ENCODE data around the gene FKBP1C.
"Not testable (repeated sequence)": the region's sequence is repeated elsewhere in the genome, so short reads cannot be mapped to it uniquely, and the experiment has no call there.

The FKBP1C gene

GRCh38 chr6:63211343-63211742, at the start of gene FKBP1C:
Gene FKBP1C, plus strand, starts transcription at chr6:63211469.
- DNase-seq: not testable (repeated sequence)

DNA sequence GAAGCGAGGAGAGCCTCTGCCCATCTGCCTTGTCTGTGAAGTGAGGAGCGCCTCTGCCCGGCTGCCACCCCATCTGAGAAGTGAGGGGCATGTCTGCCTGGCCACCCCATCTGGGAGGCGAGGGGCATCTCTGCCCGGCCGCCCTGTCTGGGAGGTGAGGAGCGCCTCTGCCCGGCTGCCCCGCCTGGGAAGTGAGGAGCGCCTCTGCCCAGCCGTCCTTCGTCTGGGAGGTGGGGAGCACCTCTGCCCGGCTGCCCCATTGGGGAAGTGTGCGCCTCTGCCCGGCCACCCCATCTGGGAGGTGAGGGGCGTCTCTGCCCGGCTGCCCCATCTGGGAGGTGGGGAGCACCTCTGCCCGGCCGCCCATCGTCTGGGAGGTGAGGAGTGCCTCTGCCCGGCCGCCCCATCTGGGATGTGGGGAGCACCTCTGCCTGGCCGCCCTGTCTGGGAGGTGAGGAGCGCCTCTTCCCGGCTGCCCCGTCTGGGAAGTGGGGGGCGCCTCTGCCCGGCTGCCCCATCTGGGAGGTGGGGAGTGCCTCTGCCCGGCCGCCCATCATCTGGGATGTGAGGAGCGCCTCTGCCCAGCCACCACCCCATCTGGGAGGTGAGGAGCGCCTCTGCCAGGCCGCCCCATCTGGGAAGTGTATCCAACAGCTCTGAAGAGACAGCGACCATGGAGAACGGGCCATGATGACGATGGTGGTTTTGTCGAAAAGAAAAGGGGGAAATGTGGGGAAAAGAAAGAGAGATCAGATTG, 47.0 kb upstream of the FKBP1C start:
- DNase-seq: not testable (repeated sequence)

- no peak for DNase-seq
Measured at GRCh38 chr6:63174173-63174572, 37.1 kb upstream of the FKBP1C start.

DNA sequence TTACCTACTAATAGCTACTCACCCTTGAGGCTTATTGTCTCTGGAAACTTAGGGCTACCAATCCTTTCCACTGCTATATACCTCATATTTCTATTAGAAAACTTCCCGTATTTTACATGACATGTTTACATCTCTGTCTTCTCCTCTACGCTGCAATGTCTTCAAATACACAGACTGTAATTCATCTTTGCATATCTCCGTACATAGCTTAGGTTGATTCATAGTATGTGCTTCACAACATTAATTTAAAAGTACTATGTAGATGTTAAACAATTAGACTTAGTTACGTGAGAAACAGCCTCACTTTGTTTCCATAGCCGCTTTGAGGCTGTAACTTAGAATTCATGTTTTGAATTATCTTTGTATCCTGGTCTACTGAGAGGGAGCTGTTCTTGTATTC, 35.1 kb upstream of the FKBP1C start:
- DNase-seq: no peak

- no peak for DNase-seq
Measured at GRCh38 chr6:63180367-63180766, 30.9 kb upstream of the FKBP1C start.

DNA sequence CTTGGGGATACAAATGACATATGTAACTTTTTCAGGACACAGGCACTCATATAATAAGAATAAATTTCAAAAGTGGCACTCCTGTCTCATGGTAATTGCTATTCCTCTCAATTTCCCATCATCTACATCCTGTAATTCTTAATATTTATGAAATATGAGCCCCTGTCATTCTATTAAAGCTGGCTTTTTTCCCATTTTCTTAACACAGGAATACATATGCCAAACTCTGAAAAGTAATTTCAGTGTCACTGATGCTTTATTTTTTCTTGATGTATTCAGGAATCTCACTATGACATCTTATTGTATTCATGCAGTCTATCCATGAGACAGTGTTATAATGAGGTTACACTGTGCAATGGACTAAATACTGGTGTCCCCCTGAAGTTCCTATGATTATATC, 24.3 kb upstream of the FKBP1C start:
- no peak for DNase-seq

DNA sequence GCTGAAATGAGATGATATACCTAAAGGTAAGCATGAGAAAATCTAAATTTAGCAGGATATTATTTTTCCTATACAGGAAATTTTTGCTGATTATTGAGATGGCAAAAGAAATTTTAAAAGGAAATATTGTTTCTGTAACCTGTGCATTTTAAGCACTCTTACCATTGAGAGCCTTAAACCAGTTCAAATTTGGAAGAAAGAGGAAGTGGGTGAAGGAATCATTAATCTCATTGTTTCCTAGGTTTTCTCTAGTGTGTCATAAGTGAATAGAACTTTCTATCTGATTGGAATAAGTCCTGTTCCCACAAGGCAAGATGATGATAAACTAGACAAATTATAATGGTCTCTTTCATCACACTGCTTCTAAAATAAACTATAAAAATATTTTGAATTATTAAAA, 22.4 kb upstream of the FKBP1C start:
- no peak for DNase-seq

GRCh38 chr6:63193324-63193723, 17.9 kb upstream of the FKBP1C start:
- DNase-seq: no peak

GRCh38 chr6:63197741-63198140, 13.5 kb upstream of the FKBP1C start:
- no peak for DNase-seq

- DNase-seq: no peak
Measured at GRCh38 chr6:63213325-63213724, 2.1 kb downstream of the FKBP1C start.

DNA sequence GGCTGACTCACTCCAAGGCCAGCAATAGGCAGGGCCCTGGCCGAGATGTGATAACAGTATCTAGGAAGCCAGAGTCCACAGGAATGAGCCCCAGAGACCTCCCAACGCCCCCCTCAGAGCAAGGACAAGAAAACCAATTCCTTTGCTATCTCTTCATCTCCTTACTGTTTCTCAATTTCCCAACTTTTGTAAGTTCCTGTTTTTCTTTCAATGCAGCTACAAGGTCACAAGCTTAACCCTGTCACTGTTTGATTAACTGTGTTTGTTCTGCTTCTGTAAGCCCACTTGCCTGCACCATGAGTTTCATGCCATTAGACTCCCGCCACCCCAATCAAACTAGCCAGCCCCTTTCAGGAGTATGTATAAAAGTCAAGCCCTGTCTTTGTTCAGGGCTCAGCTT, 3.5 kb downstream of the FKBP1C start:
- DNase-seq: no peak

GRCh38 chr6:63224179-63224578, 12.9 kb downstream of the FKBP1C start:
- no peak for DNase-seq

- DNase-seq: not testable (repeated sequence)
Measured at GRCh38 chr6:63225987-63226386, 14.7 kb downstream of the FKBP1C start.

DNA sequence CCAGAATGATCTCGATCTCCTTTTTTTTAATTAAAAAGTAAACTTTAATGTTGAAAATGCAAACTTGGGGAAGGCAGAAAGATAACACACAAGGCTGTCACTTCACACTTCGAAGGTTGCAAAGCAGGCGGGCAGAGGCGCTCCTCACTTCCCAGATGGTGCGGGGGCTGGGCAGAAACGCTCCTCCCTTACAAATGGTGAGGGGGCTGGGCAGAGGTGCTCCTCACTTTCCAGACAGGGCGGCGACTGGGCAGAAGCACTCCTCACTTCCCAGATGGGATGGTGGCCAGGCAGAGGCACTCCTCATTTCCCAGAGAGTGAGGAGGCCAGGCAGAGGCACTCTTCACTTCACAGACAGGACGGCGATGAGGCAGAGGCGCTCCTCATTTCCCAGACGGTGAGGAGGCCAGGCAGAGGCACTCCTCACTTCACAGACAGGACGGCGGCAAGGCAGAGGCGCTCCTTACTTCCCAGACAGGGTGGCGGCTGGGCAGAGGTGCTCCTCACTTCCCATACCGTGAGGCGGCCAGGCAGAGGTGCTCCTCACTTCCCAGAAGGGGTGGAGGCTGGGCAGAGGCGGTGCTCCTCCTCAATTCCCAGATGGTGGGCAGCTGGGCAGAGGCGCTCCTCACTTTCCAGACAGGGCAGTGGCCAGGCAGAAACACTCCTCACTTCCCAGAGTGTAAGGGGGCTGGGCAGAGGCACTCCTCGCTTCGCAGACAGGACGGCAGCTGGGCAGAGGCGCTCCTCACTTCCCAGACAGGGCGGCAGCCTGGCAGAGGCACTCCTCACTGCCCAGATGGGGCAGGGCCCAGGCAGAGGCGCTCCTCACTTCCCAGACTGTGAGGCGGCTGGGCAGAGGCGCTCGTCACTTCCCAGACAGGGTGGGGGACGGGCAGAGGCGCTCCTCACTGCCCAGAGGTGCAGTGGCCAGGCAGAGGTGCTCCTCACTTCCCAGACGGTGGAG, 16.9 kb downstream of the FKBP1C start:
- DNase-seq: not testable (repeated sequence)

DNA sequence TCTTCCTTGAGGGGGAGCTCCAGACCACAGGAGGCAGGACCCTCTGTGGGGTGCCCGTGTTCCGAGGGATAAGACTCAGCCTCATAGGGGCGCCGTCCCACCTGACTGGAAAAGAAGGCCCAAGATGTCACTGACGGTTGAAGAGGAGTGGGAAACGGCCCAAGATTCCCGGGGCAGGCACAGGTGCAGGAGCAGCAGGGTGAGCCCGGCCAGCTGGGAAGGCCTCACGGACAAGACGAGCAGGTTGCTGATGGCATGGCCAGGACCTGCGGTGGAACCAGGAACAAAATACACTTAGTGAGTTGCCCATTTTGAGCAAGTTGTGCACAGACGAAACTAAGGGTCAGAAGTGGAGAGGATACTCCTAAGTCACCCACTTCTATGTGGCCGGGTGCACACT, 18.8 kb downstream of the FKBP1C start:
- DNase-seq: not testable (repeated sequence)

DNA sequence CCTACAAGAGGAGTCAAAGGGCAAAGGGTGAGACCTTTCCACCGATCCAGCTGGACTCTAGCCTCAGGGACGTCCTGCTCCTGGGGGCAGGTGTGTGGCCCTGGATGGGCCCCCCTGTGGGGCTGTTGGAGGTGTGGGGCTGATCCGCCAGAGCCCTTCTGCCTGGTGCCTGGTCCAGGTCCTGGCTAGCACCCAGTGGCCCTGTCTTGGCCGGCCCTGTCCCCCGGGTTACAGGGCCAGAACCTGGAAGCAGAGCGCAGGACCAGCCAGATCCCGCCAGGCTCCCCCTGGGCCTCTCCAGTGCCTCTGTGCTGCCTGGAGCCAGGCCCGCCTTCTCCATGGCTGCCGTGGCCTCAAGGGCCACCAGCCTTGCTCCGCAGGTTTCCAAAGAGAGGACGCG, 19.2 kb downstream of the FKBP1C start:
- DNase-seq: not testable (repeated sequence)

DNA sequence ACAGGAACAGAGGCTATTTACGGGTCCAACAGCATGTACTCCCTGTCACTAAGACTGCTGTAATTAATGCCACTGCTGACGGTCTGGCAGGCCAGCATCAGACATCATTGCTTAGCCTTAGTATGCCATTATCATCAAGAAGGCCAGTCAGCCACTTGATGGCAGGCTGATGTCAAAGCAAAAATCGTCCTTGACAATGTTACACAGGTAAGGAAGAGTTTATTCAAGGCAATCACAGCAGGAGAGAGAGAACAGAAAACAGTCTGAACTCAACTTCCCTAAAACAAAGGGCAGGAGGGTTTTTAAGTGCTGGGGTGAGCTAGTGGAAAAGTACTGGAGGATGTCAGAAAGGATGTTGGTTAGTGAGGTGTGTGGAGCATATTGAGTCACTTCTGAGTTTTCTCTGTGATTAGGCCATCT, 25.1 kb downstream of the FKBP1C start:
- DNase-seq: no peak

- DNase-seq: no peak
Measured at GRCh38 chr6:63245420-63245819, 34.2 kb downstream of the FKBP1C start.

GRCh38 chr6:63245909-63246308, 34.6 kb downstream of the FKBP1C start:
- DNase-seq: no peak

GRCh38 chr6:63246581-63246980, 35.3 kb downstream of the FKBP1C start:
- no peak for DNase-seq

DNA sequence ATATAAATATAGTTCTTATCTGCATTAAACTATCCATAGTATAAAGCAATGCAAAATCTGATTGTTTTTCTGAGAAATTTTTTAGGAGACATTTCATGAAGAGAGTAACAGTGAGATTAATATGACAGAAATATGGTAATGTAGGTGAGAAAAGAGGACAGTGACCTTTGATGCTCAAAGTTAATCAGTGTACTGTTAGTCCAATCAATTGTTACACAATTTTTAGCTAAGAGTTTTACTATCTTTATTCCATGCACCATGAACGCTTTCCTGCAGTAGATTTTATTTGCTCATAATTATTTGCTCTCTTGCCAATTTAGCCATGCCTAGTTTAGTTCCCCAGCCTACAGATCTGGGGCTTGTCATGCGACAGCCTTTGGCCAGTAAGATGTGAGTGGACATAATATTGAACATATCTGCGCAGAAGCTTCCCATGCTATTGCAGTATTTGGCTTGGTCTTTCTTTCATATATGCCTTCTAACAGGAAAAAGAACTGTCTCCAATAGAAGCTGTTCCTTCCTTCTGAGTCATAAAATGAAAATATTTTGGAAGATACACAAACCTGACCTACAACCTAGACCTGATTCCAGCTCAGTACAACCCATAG, 38.7 kb downstream of the FKBP1C start:
- DNase-seq: no peak

DNA sequence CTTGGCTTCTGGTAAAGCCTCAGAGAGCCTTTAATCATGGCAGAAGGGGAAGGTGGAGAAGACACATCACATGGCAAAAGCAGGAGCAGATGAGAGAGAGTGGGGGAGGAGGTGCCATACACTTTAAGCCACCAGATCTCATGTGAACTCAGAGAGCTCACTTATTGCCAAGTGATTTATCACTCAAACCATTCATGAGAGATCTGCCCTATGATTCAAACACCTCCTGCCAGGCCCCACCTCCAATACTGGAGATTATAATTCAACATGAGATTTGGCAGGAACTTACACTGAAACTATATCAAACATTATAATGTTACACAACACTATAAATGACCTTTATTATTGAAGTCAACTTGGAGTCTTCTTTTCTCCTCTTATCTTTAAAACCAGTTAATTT, 47.9 kb downstream of the FKBP1C start:
- no peak for DNase-seq

GRCh38 chr6:63261820-63262219, 50.6 kb downstream of the FKBP1C start:
- DNase-seq: no peak

Data from NCI-H774 (cell line).